NOMO-1 treated with DMSO at 0.1 percent for 48 hours (cell line): ENCODE measurements around the gene FAM50B.

Experiments used
- DNase-seq: peaks from one replicate; lab custom pipeline; 2025; ENCODE audit not compliant: unreplicated experiment; lab: John Stamatoyannopoulos, UW

The FAM50B gene

GRCh38 chr6:3871515-3871914 is 22.3 kb downstream of the FAM50B start:
- DNase-seq, result no peak

- DNase-seq, result no peak
Measured at GRCh38 chr6:3871939-3872338, 22.8 kb downstream of the FAM50B start.

DNA sequence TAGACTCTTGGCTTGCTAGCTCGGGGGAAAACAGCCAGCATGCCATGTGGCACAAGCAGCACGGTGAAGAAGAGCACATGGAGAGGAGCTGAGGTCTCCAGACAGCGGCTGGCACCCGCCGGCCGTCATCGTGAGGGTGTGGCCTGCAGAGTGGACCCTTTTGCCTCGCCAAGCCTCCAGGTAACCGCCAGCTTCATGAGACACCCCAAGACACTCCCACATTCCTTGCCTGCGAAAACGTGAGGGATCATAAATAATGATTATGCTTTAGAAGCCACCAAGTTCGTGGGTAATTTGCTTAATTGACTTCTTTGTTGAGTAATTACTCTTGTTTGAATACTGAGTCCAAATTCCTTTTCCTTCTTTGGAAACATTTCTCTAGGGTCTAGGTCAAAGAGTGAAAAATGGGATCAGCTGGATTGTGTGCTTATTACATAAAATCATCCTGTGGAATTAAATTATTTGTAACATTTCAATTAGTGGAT is 23.2 kb downstream of the FAM50B start:
- no peak for DNase-seq

DNA sequence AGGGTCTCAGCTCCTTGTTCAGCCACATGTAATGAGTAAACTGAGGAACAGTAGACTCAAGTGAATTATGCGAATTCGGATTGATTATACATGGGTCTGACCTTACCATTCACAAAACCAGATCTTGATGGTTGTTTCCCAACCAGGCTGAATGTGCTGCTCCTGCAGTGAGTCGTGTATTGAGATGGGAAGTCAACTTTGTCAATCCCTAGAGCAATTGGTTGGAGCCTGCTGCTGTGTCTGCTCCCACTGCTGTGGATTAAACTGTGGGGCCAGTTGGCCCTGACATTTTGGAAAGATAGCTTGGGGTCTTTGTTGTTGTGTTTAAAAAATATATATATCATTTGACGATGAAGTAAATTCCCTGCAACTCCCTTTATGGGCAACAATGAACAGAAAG is 23.9 kb downstream of the FAM50B start:
- no peak for DNase-seq

GRCh38 chr6:3874069-3874468 is 24.9 kb downstream of the FAM50B start:
- DNase-seq, result no peak

- no peak for DNase-seq
Measured at GRCh38 chr6:3875486-3875885, 26.3 kb downstream of the FAM50B start.

DNA sequence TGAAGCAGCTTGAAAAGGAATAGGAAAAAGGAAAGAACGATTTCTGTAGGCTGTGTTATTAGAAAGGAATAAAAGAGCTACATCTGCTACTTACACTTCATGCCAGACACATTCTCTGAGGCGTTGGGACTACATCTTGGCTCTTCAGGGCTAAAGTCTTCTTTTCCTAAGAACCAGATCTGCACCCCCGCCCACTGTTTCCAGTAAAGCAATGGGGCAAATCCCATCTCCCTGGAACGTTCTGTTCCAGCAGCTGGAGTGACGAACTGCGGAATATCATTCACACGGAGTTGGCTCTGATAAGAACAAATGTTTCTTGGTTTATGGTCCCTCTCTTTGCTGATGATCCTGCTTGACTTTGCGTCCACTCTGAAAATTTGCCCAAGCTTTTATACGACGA is 26.9 kb downstream of the FAM50B start:
- DNase-seq, result no peak

GRCh38 chr6:3876866-3877265 is 27.7 kb downstream of the FAM50B start:
- DNase-seq, result no peak

- DNase-seq, result no peak
Measured at GRCh38 chr6:3878048-3878666, 29.0 kb downstream of the FAM50B start.

DNA sequence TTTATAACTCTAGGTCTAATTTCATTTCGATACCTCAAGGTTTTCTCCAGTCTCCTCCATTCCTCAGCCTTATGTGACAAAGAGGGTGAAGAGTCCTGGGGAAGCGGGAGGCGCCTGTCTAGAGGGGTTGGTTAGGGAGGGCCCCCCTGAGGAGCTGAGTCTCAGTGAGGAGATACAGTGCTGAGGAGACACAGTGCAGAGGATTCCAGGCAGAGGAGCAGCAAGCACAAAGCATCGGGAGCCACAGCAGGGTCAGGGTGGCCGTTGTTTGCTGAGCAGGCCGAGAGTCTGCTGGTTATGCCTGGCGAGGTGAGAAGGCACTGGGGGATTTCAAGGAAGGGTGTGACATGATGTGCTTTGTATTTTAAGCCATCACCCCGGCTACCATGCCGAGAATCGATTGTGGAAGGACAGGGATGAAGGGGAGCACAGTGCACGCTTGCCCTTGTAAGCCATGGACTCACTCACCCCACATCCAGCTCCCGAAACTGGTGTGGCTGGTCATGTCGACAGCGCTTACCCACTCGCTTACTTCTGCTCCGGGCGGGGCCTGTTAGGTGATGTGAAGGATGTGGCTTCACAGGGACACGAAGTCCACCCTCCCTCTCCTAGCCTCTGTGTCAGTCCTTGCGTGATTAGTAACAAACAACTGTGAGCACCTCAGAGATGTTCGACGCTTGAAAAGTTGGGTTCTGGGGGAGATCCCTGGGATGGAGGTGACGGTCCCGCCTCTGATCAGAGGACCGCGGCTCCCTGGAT is 30.2 kb downstream of the FAM50B start:
- DNase-seq, result no peak

DNA sequence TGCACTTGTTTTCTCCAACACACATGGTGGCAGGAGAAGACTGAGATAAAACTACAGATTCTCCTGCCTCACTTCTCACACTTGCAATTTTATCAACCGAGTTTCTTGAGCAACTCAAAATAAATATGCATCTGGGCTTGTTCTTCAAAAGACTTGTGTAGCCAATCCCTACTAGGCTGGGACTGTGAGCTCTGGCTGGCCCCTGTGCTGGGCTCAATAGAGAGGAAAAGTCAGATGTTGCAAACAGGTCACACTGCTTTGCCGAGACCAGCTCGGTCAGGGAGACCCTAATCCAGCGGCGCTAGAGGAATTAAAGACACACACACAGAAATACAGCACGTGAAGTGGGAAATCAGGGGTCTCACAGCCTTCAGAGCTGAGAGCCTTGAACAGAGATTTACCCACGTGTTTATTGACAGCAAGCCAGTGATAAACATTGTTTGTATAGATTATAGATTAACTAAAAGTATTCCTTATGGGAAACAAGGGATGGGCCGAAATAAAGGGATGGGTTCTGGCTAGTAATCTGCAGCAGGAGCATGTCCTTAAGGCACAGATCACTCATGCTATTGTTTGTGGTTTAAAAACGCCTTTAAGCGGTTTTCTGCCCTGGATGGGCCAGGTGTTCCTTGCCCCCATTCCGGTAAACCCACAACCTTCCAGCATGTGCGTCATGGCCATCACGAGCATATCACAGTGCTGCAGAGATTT is 32.7 kb downstream of the FAM50B start:
- no peak for DNase-seq

- no peak for DNase-seq
Measured at GRCh38 chr6:3882431-3882830, 33.3 kb downstream of the FAM50B start.

DNA sequence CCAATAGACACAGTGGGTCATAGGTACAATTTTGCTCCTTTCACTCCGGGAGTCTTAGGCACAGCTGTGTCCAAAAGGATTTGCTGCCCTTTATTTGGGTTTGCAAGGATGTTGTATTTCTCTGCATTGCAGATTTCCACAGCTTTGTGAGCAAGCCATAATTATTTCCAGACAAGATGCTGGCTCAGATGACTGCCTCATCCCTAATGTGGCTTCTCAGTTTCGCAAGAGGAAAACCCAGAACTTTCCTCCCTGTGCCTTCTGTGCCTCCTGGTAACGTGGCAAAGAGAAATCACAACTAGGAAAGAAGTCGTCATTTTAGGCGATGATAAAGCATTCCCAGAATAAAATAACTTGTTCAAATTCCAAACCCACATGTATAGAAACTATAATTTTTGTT is 33.7 kb downstream of the FAM50B start:
- DNase-seq, result no peak

DNA sequence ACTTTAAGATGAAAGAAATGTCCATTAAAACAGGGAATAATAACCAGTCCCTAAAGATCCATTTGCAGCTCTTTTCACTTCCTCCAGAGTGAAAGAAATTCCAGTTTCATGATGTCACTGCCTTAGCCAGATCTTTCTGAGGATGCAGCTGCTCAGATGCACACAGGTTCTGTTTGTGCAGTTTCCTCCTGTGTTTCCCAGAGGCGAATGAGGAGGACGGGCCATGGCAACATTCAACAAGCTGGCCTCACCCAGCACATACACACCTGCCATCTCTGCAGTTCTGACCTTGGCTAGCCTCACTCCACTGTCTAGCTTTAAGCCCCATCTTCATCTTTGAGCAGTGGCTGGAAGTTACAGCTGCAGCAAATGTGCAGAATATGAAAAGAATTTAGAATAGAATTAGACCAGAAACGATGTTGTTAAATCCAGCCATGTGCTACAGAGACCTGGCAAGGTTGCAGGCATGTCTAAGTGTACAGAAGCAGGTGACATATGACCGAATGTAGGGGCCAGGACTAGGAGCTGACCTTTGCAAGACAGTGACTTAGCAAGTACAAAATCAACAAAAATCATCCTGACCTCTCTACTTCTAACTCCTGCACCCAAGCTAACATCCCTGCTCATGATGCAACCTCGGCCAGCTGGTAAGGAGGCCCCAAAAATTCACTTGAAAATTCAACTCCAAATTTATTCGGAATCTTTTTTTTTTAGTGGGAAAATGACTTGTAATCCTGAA is 35.0 kb downstream of the FAM50B start:
- DNase-seq, result no peak

DNA sequence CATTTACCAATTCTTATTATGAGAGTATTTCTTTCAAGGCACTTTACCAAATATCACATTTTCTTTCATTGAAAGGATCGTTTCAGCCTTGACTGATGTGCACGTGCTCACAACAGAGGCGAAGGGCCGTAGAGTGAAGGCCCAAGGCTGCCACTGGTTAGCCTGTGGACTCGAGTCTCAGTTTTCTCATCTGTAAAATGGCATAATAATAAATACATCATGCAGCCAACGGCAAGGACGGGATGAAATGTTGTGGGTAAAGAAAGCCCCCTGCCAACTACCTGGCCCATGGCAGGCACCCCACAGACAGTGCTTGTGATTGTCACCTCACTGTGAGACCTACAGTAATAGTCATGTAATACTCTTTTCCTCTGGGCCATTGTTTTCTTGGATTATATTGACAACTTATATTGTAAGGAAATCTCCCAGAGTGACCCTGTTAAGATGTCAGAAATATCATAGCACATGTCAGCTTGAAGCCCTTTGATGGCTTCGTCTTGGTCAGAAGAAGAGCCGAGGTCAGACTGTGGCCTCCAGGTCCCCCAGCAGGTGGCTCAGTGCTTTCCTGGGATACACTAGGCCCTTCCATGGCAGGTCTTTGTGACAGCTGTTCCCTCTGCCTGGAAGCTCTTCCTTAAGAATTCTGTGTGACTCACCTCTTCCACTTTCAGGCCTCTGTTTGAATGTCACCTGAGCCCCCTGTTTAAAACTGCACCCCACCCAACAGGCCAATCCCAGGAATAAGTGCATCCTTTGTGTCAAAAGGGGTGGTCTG is 36.3 kb downstream of the FAM50B start:
- no peak for DNase-seq

- no peak for DNase-seq
Measured at GRCh38 chr6:3887150-3887700, 38.1 kb downstream of the FAM50B start.

- DNase-seq, result no peak
Measured at GRCh38 chr6:3888153-3888957, 39.2 kb downstream of the FAM50B start.

- no peak for DNase-seq
Measured at GRCh38 chr6:3890047-3890446, 40.9 kb downstream of the FAM50B start.

- no peak for DNase-seq
Measured at GRCh38 chr6:3891883-3892282, 42.7 kb downstream of the FAM50B start.

DNA sequence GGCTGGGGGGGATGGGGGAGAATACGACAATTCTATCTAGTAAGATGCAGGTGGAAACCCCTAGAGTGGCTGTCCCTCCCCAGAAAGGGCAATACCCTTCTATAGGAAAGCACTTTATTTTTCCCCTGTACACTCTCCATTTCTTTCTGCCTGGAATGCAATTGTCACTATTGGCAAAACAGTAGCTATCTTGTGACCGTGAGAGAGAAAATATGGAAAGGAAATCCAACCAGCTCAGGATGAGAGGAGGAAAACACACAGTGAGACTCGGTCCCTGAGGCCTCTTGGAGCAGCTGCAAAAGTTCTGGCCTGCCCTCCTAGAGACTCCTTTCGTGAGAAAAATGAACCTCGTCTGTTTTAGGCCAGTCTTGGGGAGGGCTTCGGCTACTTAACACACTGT is 43.4 kb downstream of the FAM50B start:
- no peak for DNase-seq
